ENCODE results near the gene PPM1J. TPM values are rescaled to one million over a fixed set of nuclear protein-coding genes. Genes with fewer than 3 reads are reported as not detected.
A peak's percentile ranks its signal among the peaks of the same experiment; 100 is the strongest.

Gene PPM1J
- total and polyA plus RNA-seq, 10 donors: 0.51 to 1.9 (median 1.4) TPM

GRCh38 chr1:112716133-112716720 lies 1.1 kb upstream of the PPM1J start:
- peaks cover 13 to 54% (median 37%) of the 10 kb centered on the region in 6 donors for H3K4me1 ChIP-seq
- DNase-seq: peak; percentile 94
- H3K27me3 ChIP-seq (replicated peaks in 1 of 7): peaks cover 0 to 30% (median 0%) of the 10 kb centered on the region in 7 donors
- H3K9me3 ChIP-seq: no peaks in the 10 kb centered on the region
- peak overlapping the region; percentile 5 to 78 (median 72) for H3K27ac ChIP-seq
- intact Hi-C loops (cut with DNase I; ENCODE audit: low total_unique reads): loop anchor here (5.0 kb wide), 1 partner anchor 86 kb away; no protein-coding TSS in a partner anchor
- H3K36me3 ChIP-seq: no peaks in the 10 kb centered on the region
- TF ChIP-seq CTCF (IDR thresholded peaks at IDR 0.05 in 8 of 11, conservative IDR thresholded peaks at IDR 0.05 in 3 of 11): peak; percentile 88 to 97 (median 95)
- TF ChIP-seq POLR2AphosphoS5 (IDR thresholded peaks at IDR 0.05): peak in 2 of 3 donors; percentile 14 to 53
- TF ChIP-seq POLR2A (IDR thresholded peaks at IDR 0.05): no peak
- peak overlapping the region; percentile 42 to 76 (median 61) for H3K4me3 ChIP-seq
- 15 to 19% (median 17%) methylated on average over 12 to 13 of the region's 13 CpGs for WGBS, 5 donors

- Histone ChIP-seq H3K9me3 (no peaks in the 10 kb centered on the region), H3K4me1 (peaks cover 13 to 54% (median 37%) of the 10 kb centered on the region in 6 donors), H3K36me3 (no peaks in the 10 kb centered on the region), H3K27ac (peak overlapping the region in 5 of 8 donors; percentile 48 to 78 (median 73)), H3K4me3 (peak overlapping the region; percentile 42 to 76 (median 61)), H3K27me3 (replicated peaks in 1 of 7) (peaks cover 0 to 22% (median 0%) of the 10 kb centered on the region in 7 donors)
- 1 to 4% (median 1%) methylated on average over 38 to 86 of the region's 86 CpGs for WGBS, 5 donors
- TF ChIP-seq POLR2A (IDR thresholded peaks at IDR 0.05): no peak
- TF ChIP-seq POLR2AphosphoS5 (IDR thresholded peaks at IDR 0.05): no peak
- TF ChIP-seq CTCF (IDR thresholded peaks at IDR 0.05 in 8 of 11, conservative IDR thresholded peaks at IDR 0.05 in 3 of 11): peak in 1 of 11 experiments; percentile 6
- intact Hi-C loops (cut with DNase I; ENCODE audit: low total_unique reads): loop anchor here (5.0 kb wide), 1 partner anchor 88 kb away; no protein-coding TSS in a partner anchor
- DNase-seq: peak; percentile 94
These were observed 544 bp downstream of the PPM1J start for GRCh38 chr1:112714313-112715263.

- peak overlapping the region in 3 of 8 donors; percentile 5 to 78 (median 48) for H3K27ac ChIP-seq
- peak; percentile 82 for DNase-seq
- no peaks in the 10 kb centered on the region for H3K9me3 ChIP-seq
- TF ChIP-seq POLR2A (IDR thresholded peaks at IDR 0.05): no peak
- TF ChIP-seq POLR2AphosphoS5 (IDR thresholded peaks at IDR 0.05): peak in 2 of 3 donors; percentile 29 to 43
- TF ChIP-seq CTCF (IDR thresholded peaks at IDR 0.05 in 8 of 11, conservative IDR thresholded peaks at IDR 0.05 in 3 of 11): no peak
- H3K4me1 ChIP-seq: peaks cover 8 to 48% (median 32%) of the 10 kb centered on the region in 6 donors
- H3K27me3 ChIP-seq (replicated peaks in 1 of 7): peaks cover 0 to 13% (median 0%) of the 10 kb centered on the region in 7 donors
- 46 to 70% (median 50%) methylated on average over 10 to 14 of the region's 14 CpGs for WGBS, 5 donors
- intact Hi-C loops (cut with DNase I; ENCODE audit: low total_unique reads): no loop called here
- no peaks in the 10 kb centered on the region for H3K36me3 ChIP-seq
- H3K4me3 ChIP-seq: peak overlapping the region; percentile 42 to 76 (median 61)
These were observed 1.4 kb downstream of the PPM1J start for GRCh38 chr1:112713466-112714312.

Measured in spleen (tissue), 11 donors.